SH-SY5Y (cell line): Measurements from ENCODE around the gene CTSZ.

Source experiments
- GATA2 ChIP-seq: IDR thresholded peaks from 2 replicates; pipeline ENCODE4 v1.6.1; 2011; ENCODE audit warnings: mild to moderate bottlenecking, low read depth, low read length
- GATA3 ChIP-seq: IDR thresholded peaks from 2 replicates; pipeline ENCODE4 v1.6.1; 2011; ENCODE audit warnings: low read depth, mild to moderate bottlenecking, low read length, moderate library complexity

DNA sequence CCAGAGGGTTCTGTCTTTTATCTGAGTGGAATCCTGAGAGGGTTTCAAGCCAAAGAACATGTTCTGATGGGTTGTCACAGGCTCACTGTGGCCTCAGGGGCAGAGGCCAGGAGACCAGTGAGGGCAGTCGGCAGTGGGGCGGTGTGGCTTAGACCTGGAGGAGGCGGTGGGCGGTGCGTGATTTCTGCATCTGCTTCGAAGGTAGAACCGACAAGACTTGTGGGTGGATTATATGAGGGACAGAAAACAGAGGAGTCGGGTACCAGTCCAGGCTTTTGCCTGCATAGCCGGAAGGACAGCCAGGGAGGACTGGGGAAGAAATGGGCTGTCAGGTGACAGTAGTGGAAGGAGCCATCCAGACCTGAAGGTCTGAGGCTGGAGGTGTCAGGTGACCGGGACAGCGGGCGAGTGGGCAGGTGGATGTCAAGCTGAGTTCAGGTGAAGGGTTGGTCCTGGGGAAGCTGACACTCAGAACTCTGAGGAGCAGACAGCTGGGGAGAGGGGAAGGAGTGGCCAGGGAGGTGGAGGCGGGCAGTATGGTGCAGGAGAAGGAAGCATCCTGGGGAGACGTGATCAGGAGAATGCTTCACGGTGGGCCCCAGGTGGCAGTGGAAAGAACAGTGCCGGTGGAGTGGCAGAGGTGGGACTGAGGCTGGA is 3.1 kb downstream of the CTSZ start:
- TF ChIP-seq GATA3 (no peak), GATA2 (no peak)
